Thyroid gland (tissue), 4 donors: ENCODE results near the gene OASL.

Experiments
- CTCF ChIP-seq, 6 experiments: fragments of 200-600 bp in 3 of 6; fragments of 450-650 bp in 3 of 6; sonication (generic) in 3 of 6; IDR thresholded peaks; one replicate each; pipeline ENCODE4 v1.5.1; 2016 to 2019; ENCODE audit warnings: antibody characterized with exemption in 6 of 6, mild to moderate bottlenecking in 2 of 6, inconsistent platforms in 1 of 6, moderate library complexity in 1 of 6
- POLR2A ChIP-seq, 2 donors: fragments of 450-650 bp; IDR thresholded peaks; one replicate each; pipeline ENCODE4 v1.6.1; 2017; ENCODE audit warnings: antibody characterized with exemption in 2 of 2, mild to moderate bottlenecking in 2 of 2, moderate library complexity in 1 of 2

GRCh38 chr12:121072147-121072546 lies 33.1 kb upstream of the OASL start:
- TF ChIP-seq CTCF (IDR thresholded peaks at IDR 0.05): no peak
- no peak for TF ChIP-seq POLR2A (IDR thresholded peaks at IDR 0.05)
